PC-9 (cell line): ENCODE results near the gene AMY2A.
"Not testable (repeated sequence)": the region's sequence is repeated elsewhere in the genome, so short reads cannot be mapped to it uniquely, and the experiment has no call there.

Experiments used
- EZH2 ChIP-seq: fragments of 200-600 bp; sonication (generic); IDR thresholded peaks from 2 replicates; pipeline ENCODE4 v1.8.0; 2017; ENCODE audit warnings: antibody characterized with exemption, low read depth
- TF ChIP-seq, protein P1 (sequence below): fragments of 200-600 bp; sonication (generic); conservative IDR thresholded peaks from 2 replicates; pipeline ENCODE4 v1.6.1; 2017; ENCODE audit warnings: mixed run types, antibody characterized with exemption, mild to moderate bottlenecking, moderate library complexity

DNA sequence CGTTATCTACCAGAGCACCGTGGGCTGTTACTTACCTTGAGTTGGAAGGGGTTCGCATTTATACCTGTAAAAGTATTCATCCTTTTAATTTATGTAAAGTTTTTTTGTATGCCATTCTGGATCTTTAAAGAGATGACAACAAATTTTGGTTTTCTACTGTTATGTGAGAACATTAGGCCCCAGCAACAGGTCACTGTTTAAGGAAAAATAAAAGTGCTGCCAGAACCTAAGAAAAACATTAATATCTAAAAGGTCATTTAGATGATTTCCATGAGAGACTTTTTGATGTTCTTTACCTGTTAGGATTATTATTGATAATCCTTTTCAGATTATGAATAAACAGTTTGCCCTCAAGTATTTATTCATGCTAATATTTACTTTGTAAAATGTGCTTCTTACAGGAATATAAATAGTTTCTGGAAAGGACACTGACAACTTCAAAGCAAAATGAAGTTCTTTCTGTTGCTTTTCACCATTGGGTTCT, at the start of gene AMY2A:
- TF ChIP-seq, protein P1, sequence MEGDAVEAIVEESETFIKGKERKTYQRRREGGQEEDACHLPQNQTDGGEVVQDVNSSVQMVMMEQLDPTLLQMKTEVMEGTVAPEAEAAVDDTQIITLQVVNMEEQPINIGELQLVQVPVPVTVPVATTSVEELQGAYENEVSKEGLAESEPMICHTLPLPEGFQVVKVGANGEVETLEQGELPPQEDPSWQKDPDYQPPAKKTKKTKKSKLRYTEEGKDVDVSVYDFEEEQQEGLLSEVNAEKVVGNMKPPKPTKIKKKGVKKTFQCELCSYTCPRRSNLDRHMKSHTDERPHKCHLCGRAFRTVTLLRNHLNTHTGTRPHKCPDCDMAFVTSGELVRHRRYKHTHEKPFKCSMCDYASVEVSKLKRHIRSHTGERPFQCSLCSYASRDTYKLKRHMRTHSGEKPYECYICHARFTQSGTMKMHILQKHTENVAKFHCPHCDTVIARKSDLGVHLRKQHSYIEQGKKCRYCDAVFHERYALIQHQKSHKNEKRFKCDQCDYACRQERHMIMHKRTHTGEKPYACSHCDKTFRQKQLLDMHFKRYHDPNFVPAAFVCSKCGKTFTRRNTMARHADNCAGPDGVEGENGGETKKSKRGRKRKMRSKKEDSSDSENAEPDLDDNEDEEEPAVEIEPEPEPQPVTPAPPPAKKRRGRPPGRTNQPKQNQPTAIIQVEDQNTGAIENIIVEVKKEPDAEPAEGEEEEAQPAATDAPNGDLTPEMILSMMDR = not testable (repeated sequence)
- TF ChIP-seq EZH2 = not testable (repeated sequence)
